Measurements from ENCODE around the gene LRRC75A.

The LRRC75A gene

DNA sequence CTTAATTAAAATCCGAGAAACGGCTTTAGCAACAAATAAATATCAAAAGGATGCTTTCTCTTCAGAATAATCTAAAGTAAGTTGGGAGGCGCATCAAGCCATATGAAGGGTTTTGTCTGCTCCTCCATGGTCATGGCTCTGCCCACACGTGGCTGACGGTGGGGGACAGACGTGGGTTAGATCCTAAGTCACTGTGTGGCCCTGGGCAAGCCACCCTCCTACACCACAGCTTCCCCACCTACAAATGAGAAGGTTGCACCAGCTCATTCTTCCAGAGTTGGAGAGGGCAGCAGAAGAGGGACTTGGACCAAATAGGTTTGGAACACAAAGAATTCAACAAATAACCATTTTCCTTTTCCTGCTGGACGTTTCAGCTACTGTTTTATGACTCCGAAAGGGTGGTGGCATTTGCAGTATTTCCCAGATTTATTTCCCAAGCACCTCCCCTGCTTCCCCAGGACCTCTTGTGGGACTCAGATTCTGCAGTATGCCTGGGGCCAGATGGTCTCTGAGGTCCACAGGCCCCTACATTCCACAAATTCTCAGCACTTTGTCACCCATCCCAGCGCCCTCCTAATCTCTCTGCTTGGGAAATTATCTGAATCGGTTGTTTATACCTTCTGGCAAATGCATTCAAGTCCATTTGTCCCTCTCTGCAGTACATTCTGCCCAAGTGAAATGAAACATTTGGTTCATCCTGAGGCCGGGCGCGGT lies 17.8 kb downstream of the LRRC75A start:
- no peak for DNase-seq (ENCODE audit: extremely low read depth, low read depth)
- TF ChIP-seq, protein P1, sequence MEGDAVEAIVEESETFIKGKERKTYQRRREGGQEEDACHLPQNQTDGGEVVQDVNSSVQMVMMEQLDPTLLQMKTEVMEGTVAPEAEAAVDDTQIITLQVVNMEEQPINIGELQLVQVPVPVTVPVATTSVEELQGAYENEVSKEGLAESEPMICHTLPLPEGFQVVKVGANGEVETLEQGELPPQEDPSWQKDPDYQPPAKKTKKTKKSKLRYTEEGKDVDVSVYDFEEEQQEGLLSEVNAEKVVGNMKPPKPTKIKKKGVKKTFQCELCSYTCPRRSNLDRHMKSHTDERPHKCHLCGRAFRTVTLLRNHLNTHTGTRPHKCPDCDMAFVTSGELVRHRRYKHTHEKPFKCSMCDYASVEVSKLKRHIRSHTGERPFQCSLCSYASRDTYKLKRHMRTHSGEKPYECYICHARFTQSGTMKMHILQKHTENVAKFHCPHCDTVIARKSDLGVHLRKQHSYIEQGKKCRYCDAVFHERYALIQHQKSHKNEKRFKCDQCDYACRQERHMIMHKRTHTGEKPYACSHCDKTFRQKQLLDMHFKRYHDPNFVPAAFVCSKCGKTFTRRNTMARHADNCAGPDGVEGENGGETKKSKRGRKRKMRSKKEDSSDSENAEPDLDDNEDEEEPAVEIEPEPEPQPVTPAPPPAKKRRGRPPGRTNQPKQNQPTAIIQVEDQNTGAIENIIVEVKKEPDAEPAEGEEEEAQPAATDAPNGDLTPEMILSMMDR (IDR thresholded peaks at IDR 0.05; ENCODE audit: low read depth, low read length, missing control alignments) = no peak

DNA sequence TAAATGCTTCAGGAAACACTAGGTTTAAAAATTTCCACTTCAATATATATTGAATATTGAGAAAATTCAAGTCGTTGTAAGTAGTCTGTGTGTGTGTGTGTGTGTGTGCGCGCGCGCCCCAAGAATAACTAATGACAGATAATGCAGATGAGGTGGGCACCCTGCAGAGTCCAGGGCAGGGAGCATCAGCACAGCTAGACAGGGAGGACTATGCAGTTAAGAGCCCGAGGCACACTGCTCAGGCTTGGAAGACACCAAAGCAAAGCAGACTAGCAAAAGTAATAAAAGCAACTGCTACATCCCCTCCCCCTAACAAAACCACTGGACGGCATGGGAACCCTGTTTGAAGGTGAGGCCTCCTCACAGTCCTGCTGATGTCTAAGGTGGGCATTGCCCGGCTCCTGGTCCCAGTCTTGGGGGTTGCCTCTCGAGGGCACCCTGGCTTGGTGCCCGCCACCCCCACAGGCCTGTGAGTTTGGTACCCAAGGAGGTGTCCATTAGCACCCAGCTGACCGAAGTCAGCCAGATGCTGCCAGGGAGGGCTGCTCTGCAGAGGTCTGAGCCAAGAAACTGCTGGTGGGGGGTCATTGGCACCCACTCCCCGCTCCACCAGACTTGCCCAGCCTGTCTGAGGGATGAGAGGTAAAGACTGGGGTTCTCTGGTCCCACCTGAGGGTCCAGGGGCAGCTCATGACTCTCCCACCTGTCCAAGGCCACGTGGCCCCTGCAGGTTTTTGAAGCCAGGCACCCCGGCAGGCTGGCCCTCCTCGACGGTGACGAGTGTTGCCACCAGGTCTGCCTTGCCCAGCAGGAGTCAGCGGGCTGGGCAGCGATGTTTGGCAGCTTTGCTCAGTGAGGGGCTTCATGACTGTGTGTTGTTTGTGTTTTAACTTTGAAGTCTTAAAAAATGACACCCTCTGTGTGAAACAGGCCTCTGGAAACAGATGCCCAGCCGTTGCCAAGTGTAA lies 18.7 kb downstream of the LRRC75A start:
- TF ChIP-seq, protein P1 (IDR thresholded peaks at IDR 0.05; ENCODE audit: low read depth, low read length, missing control alignments) = no peak
- DNase-seq (ENCODE audit: extremely low read depth, low read depth) = no peak

More for the DNA sequence above, 17.8 kb downstream of the LRRC75A start:
- H3K4me3 ChIP-seq (replicated peaks; ENCODE audit: low read depth, low read length) = no peak overlapping the region

DNA sequence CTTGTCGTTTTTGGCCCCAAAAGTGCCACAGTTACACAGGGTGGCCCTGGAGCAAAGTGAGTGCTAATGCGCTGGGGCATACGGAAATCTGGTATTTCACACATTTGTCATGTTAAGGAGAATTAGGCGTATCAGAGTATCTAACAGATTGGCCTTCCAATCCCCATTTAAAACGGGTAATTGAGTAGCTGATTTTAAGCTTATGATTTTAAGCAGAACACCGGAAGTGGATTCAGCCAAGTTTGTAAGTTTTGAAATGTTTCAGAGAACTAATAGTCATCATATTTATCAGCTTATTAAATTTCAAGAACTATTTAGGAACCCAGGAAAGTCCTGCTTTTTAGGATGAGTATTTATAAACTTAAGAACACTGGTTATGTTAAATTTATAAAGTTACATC lies 19.5 kb downstream of the LRRC75A start:
- no peak overlapping the region for H3K4me3 ChIP-seq (replicated peaks; ENCODE audit: low read depth, low read length)
- TF ChIP-seq, protein P1 (IDR thresholded peaks at IDR 0.05; ENCODE audit: low read depth, low read length, missing control alignments) = no peak
- DNase-seq (ENCODE audit: extremely low read depth, low read depth) = no peak

More for the DNA sequence above, 18.7 kb downstream of the LRRC75A start:
- no peak overlapping the region for H3K4me3 ChIP-seq (replicated peaks; ENCODE audit: low read depth, low read length)

DNA sequence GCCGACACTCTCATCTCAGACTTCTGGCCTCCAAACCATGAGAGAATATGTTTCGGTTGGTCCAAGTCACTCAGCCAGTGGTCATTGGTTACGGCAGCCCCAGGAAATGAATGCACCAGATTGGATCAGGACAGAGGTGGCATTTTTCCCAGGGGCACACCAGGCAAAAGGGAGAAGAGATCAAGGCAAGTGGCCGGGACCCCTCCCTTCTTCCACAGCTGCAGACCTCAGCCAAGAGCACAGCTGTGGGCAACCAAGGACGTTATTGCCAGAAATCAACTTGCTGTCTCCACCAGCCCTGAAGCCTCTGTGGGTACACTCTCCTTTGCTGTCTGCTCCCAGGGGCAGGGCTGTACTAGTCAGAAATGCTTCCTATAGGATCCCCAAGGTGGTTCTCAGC lies 20.7 kb downstream of the LRRC75A start:
- TF ChIP-seq, protein P1 (IDR thresholded peaks at IDR 0.05; ENCODE audit: low read depth, low read length, missing control alignments) = no peak
- H3K4me3 ChIP-seq (replicated peaks; ENCODE audit: low read depth, low read length) = no peak overlapping the region
- DNase-seq (ENCODE audit: extremely low read depth, low read depth) = no peak

DNA sequence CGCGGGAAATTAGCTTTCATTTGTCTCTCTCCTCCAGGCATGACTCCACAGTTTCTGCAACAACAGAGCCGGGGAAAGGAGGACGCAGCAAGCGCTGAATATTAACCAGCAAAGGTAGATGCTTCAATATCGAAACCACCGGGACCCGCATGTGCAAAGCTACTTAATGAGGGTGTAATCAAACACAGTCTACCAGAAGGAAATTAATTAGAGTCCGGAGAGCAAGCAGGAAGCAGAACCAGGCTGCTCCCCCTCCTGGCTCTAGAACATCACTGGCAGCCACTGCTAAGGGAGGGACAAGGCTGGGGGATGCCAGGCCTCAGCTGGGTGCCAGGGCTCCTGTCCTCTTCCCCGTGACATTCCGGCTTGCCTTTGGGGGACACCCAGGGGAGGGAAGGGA lies 21.7 kb downstream of the LRRC75A start:
- TF ChIP-seq, protein P1 (IDR thresholded peaks at IDR 0.05; ENCODE audit: low read depth, low read length, missing control alignments) = no peak
- H3K4me3 ChIP-seq (replicated peaks; ENCODE audit: low read depth, low read length) = no peak overlapping the region
- DNase-seq (ENCODE audit: extremely low read depth, low read depth) = no peak

DNA sequence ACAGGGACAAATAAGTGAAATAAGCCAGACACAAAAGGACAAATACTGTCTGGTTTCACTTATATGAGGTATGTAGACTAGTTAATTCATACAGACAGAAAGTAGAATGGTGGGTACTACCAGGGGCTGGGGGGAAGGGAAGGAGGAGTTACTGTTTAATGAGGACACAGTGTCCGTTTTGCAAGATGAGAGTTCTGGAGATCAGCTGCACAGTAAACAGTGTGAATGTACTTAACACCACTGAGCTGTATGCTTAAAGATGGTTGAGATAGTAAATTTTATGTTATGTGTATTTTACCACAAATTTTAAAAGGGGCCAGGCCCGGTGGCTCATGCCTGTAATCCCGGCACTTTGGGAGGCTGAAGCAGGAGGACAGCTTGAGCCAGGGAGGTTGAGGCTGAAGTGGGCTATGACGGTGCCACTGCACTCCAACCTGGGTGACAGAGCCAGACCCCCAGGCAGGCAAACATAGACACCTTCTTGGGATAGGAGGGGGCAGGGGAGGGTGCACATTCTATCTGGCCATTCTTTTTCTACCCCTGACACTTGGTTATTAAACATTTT lies 23.5 kb downstream of the LRRC75A start:
- H3K4me3 ChIP-seq (replicated peaks; ENCODE audit: low read depth, low read length) = no peak overlapping the region
- TF ChIP-seq, protein P1 (IDR thresholded peaks at IDR 0.05; ENCODE audit: low read depth, low read length, missing control alignments) = no peak
- no peak for DNase-seq (ENCODE audit: extremely low read depth, low read depth)

All from HFF-Myc (cell line).